Nephron (organoid): ENCODE measurements around the gene STARD7.

ENCODE experiments used
- H3K27ac Mint-ChIP-seq, 3 experiments: 2 replicates each; pipeline ENCODE4 v1.8.0; 2020; ENCODE audit warnings: mixed read lengths in 3 of 3, mild to moderate bottlenecking in 2 of 3, moderate library complexity in 1 of 3
- H3K27me3 Mint-ChIP-seq: 2 replicates; pipeline ENCODE4 v1.8.0; 2021; ENCODE audit warnings: low read depth, mild to moderate bottlenecking, moderate library complexity, mixed read lengths
- H3K36me3 Mint-ChIP-seq: 2 replicates; pipeline ENCODE4 v1.8.0; 2020; ENCODE audit warnings: low read depth, mixed read lengths
- H3K4me1 Mint-ChIP-seq: 2 replicates; pipeline ENCODE4 v1.8.0; 2020; ENCODE audit warnings: mixed read lengths
- H3K4me3 Mint-ChIP-seq, 3 experiments: 2 replicates each; pipeline ENCODE4 v1.8.0; 2020; ENCODE audit warnings: mild to moderate bottlenecking in 3 of 3, mixed read lengths in 3 of 3, moderate library complexity in 2 of 3
- H3K9me3 Mint-ChIP-seq: 2 replicates; pipeline ENCODE4 v1.8.0; 2020; ENCODE audit warnings: mixed read lengths
- CTCF ChIP-seq, 3 experiments: fragments of 200-600 bp; sonication (generic); IDR thresholded peaks; one replicate each; pipeline ENCODE4 v1.5.0; 2021; ENCODE audit warnings: antibody characterized with exemption in 3 of 3; ENCODE audit not compliant: unreplicated experiment in 3 of 3

The STARD7 gene

GRCh38 chr2:96245609-96246390 lies 37.2 kb upstream of the STARD7 start:
- H3K36me3 Mint-ChIP-seq: peaks cover 11% of the 10 kb centered on the region
- no peak overlapping the region for H3K4me3 Mint-ChIP-seq
- H3K9me3 Mint-ChIP-seq: no peaks in the 10 kb centered on the region
- TF ChIP-seq CTCF (IDR thresholded peaks at IDR 0.05; ENCODE audit: unreplicated experiment in 3 of 3): no peak
- H3K27ac Mint-ChIP-seq: no peak overlapping the region
- H3K27me3 Mint-ChIP-seq: no peaks in the 10 kb centered on the region
- H3K4me1 Mint-ChIP-seq: peaks cover 25% of the 10 kb centered on the region

GRCh38 chr2:96243843-96244242 lies 35.2 kb upstream of the STARD7 start:
- no peak overlapping the region for H3K27ac Mint-ChIP-seq
- H3K27me3 Mint-ChIP-seq: no peaks in the 10 kb centered on the region
- H3K4me3 Mint-ChIP-seq: no peak overlapping the region
- TF ChIP-seq CTCF (IDR thresholded peaks at IDR 0.05; ENCODE audit: unreplicated experiment in 3 of 3): no peak
- H3K36me3 Mint-ChIP-seq: peaks cover 4% of the 10 kb centered on the region
- peaks cover 23% of the 10 kb centered on the region for H3K4me1 Mint-ChIP-seq
- H3K9me3 Mint-ChIP-seq: no peaks in the 10 kb centered on the region

GRCh38 chr2:96241900-96242611 lies 33.4 kb upstream of the STARD7 start:
- Mint-ChIP-seq H3K4me1 (peaks cover 23% of the 10 kb centered on the region), H3K27me3 (no peaks in the 10 kb centered on the region), H3K27ac (no peak overlapping the region), H3K9me3 (no peaks in the 10 kb centered on the region), H3K36me3 (peaks cover 4% of the 10 kb centered on the region), H3K4me3 (no peak overlapping the region)
- no peak for TF ChIP-seq CTCF (IDR thresholded peaks at IDR 0.05; ENCODE audit: unreplicated experiment in 3 of 3)

GRCh38 chr2:96241227-96241626 lies 32.6 kb upstream of the STARD7 start:
- peaks cover 4% of the 10 kb centered on the region for H3K36me3 Mint-ChIP-seq
- no peaks in the 10 kb centered on the region for H3K9me3 Mint-ChIP-seq
- no peaks in the 10 kb centered on the region for H3K27me3 Mint-ChIP-seq
- no peak overlapping the region for H3K27ac Mint-ChIP-seq
- TF ChIP-seq CTCF (IDR thresholded peaks at IDR 0.05; ENCODE audit: unreplicated experiment in 3 of 3): no peak
- no peak overlapping the region for H3K4me3 Mint-ChIP-seq
- H3K4me1 Mint-ChIP-seq: peaks cover 19% of the 10 kb centered on the region

GRCh38 chr2:96240341-96241038 lies 31.9 kb upstream of the STARD7 start:
- Mint-ChIP-seq H3K4me3 (no peak overlapping the region), H3K27me3 (no peaks in the 10 kb centered on the region), H3K27ac (no peak overlapping the region), H3K9me3 (no peaks in the 10 kb centered on the region), H3K36me3 (no peaks in the 10 kb centered on the region), H3K4me1 (peaks cover 19% of the 10 kb centered on the region)
- TF ChIP-seq CTCF (IDR thresholded peaks at IDR 0.05; ENCODE audit: unreplicated experiment in 3 of 3): no peak
